D721Med (cell line): ENCODE data around the gene HBB.
"Not testable (repeated sequence)": the region's sequence is repeated elsewhere in the genome, so short reads cannot be mapped to it uniquely, and the experiment has no call there.

Experiments used
- DNase-seq: peaks from one replicate; pipeline ENCODE4 v3.0.0; 2011; ENCODE audit warnings: low spot score; ENCODE audit not compliant: insufficient read length
- FAIRE-seq: peaks from 2 replicates; lab custom pipeline; 2011; peaks lifted over from hg19 to GRCh38; lab: Jason Lieb, UNC
- TF ChIP-seq, protein P1 (sequence below): IDR thresholded peaks from 2 replicates; pipeline ENCODE4 v1.5.1; 2012; ENCODE audit warnings: mild to moderate bottlenecking, control low read depth; ENCODE audit not compliant: insufficient read depth; ENCODE audit errors: missing control alignments

The HBB gene

DNA sequence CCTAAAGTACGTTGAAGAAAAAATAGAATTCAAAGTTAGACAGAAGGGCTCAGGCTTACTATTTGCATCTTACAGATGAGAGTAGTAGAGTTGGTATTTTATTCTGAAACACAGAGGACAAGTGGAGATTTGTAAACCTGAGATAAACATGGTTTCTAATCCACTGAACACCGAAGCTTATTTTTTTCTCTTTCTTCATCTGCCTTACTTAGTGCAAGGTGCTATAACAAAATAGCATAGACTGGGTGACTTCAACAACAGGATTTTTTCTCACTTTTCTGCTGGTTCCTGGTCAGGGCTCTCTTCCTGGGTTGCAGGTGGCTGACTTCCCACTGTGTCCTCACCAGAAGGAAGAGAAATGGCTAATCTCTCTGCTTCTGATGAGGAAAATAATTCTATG is 24.9 kb upstream of the HBB start:
- TF ChIP-seq, protein P1, sequence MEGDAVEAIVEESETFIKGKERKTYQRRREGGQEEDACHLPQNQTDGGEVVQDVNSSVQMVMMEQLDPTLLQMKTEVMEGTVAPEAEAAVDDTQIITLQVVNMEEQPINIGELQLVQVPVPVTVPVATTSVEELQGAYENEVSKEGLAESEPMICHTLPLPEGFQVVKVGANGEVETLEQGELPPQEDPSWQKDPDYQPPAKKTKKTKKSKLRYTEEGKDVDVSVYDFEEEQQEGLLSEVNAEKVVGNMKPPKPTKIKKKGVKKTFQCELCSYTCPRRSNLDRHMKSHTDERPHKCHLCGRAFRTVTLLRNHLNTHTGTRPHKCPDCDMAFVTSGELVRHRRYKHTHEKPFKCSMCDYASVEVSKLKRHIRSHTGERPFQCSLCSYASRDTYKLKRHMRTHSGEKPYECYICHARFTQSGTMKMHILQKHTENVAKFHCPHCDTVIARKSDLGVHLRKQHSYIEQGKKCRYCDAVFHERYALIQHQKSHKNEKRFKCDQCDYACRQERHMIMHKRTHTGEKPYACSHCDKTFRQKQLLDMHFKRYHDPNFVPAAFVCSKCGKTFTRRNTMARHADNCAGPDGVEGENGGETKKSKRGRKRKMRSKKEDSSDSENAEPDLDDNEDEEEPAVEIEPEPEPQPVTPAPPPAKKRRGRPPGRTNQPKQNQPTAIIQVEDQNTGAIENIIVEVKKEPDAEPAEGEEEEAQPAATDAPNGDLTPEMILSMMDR: no peak
- DNase-seq: no peak
- FAIRE-seq: no peak

DNA sequence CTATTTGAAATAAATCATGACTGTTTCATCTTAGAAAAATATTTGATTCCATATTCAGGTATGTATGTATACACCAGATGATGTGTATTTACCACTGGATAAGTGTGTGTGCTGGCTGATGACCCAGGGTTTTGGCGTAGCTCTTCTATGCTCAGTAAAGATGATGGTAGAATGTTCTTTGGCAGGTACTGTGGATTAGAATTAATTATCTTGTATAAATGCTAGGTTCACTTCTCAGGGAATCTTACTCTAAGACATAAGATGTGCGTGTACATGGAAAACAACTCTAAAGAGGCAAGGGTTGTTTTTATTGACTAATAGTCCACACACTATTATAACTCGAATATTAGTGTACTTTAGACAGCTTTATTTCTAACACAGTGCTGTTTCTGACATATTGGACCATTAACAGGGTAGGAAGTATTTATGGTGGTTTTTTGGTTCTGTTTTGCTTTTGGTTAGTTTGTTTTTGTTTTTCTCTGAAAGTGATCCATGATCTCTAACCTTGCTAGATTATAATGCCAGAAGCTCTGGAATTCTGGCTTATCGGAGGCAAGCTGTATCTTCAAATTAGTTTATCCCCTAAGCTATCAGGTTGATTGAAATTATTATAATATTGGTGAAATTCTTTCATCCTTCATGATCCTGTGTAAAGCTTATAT is 23.8 kb upstream of the HBB start:
- TF ChIP-seq, protein P1: no peak
- FAIRE-seq (no peak), DNase-seq (no peak)

DNA sequence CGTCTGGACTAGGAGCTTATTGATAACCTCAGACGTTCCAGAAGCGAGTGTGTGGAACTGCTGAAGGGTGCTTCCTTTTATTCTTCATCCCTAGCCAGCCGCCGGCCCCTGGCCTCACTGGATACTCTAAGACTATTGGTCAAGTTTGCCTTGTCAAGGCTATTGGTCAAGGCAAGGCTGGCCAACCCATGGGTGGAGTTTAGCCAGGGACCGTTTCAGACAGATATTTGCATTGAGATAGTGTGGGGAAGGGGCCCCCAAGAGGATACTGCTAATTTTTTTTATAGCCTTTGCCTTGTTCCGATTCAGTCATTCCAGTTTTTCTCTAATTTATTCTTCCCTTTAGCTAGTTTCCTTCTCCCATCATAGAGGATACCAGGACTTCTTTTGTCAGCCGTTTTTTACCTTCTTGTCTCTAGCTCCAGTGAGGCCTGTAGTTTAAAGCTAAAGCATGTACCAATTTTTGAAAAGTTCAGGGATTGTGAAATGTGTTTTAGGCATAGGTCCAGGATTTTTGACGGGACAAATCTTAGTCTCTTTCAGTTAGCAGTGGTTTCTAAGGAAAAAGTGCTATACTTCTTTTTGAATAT is 23.0 kb upstream of the HBB start, which contains the start of gene HBG1:
Gene HBG1, minus strand, starts transcription at position 51 of the 590 bp plus-strand sequence. CDS start 53 bp downstream, outside the sequence.
- FAIRE-seq: not testable (repeated sequence)

DNA sequence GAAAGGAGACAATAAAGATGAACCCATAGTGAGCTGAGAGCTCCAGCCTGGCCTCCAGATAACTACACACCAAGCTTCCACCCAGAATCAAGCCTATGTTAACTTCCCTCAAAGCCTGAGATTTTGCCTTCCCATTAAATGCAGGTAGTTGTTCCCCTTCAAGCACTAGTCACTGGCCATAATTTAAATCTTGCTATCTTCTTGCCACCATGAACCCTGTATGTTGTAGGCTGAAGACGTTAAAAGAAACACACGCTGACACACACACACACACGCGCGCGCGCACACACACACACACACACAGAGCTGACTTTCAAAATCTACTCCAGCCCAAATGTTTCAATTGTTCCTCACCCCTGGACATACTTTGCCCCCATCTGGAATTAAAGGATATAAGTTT is 21.6 kb upstream of the HBB start:
- DNase-seq, FAIRE-seq: not testable (repeated sequence)

More for the DNA sequence above, 23.0 kb upstream of the HBB start, which contains the start of gene HBG1:
- not testable (repeated sequence) for DNase-seq

DNA sequence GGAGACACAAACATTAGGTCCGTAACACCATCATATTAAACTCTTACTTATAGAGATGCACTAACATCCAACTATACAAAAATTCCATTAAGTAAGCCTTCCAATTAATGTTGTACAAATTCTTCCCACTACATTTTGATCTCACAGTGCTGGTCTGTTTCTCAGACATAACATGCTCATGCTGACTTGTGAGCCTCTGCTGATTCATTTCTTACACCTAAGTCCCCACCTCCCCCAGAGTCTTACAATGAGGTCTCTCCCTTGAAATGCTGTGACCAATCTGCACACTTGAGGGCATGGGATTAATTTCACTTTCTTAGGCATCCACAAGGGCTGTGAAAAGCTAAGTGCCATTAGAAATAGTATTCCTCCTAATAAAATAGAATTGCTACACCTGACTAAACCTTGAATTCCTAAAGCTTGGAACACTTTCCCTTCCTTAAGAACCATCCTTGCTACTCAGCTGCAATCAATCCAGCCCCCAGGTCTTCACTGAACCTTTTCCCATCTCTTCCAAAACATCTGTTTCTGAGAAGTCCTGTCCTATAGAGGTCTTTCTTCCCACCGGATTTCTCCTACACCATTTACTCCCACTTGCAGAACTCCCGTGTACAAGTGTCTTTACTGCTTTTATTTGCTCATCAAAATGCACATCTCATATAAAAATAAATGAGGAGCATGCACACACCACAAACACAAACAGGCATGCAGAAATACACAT is 20.8 kb upstream of the HBB start:
- TF ChIP-seq, protein P1: no peak

DNA sequence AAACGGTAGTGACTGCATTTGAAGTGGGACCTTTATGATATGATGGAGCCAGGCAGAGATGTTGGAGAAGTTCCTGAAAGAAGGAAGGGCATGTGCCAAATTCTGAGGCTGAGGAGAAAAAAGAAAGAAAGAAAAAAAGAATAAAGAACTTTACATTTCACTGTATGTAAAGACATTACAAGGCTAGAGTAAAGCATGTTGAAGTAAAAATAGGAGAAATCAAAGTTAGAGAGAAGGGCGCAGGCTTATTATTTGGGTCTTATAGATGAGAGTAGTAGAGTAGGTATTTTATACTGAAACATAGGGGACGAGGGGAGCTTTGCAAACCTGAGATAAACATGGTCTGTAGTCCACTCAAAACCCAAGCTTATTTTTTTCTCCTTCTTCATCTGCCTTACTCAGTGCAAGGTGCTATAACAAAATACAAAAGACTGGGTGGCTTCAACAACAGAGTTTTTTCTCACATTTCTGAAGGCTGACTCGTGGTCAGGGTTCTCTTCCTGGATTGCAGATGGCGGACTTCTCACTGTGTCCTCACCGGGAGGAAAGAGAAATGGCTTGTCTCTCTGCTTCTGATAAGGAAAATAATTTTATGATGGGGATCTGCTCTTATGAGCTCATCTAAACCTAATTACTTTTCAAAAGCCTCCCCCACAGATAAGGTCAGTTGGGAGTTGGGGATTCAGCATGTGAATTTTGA is 20.1 kb upstream of the HBB start:
- no peak for FAIRE-seq
- no peak for DNase-seq
- TF ChIP-seq, protein P1: no peak

More for the DNA sequence above, 20.8 kb upstream of the HBB start:
- FAIRE-seq: no peak
- no peak for DNase-seq

DNA sequence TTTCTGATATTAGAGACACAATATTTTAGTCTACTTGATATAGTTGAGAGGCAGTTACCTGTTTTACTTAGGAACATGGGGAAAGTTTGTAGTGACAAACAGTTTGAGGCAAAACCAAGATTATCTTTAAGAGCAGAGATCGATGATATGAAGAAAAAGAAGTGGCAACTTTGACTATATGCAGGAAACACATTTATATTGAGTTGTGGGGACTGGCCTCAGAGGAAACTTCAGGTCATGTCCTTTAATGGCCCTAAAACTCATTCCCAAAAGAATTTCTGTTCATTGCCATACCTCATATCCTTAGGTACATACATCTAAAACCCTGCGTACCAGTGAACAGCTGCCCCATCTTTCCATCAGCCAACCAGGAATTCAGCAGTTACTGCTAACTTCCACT is 18.3 kb upstream of the HBB start:
- TF ChIP-seq, protein P1: no peak
- DNase-seq (no peak), FAIRE-seq (no peak)
